Prostate gland (tissue), 2 donors: ENCODE measurements around the gene AKT1S1. TPM values are rescaled to one million over a fixed set of nuclear protein-coding genes. Genes with fewer than 3 reads are reported as not detected.

ENCODE experiments used
- DNase-seq: peaks from one replicate; pipeline ENCODE4 v3.0.0-alpha.2; 2019; ENCODE audit warnings: low spot score
- H3K27ac ChIP-seq, 2 donors: fragments of 200-600 bp; sonication (generic); 2 replicates each; pipeline ENCODE4 v1.5.1; 2017 to 2019
- H3K27me3 ChIP-seq: fragments of 200-600 bp; sonication (generic); replicated peaks from 2 replicates; pipeline ENCODE4 v1.5.1; 2019; ENCODE audit not compliant: insufficient read depth
- H3K36me3 ChIP-seq, 2 donors: fragments of 200-600 bp; sonication (generic); 1 replicate in 1 of 2; 2 replicates in 1 of 2; pipeline versions ENCODE4 v1.5.1 to v1.8.1; 2017 to 2019
- H3K4me1 ChIP-seq: fragments of 200-600 bp; sonication (generic); replicated peaks from 2 replicates; pipeline ENCODE4 v1.5.1; 2019
- H3K4me3 ChIP-seq, 2 donors: fragments of 200-600 bp; sonication (generic); 2 replicates each; pipeline ENCODE4 v1.5.1; 2017 to 2019
- H3K9me3 ChIP-seq: fragments of 200-600 bp; sonication (generic); 2 replicates; pipeline ENCODE4 v1.5.1; 2017
- CTCF ChIP-seq, 4 experiments: fragments of 200-600 bp in 2 of 4; fragments of 450-650 bp in 2 of 4; sonication (generic) in 2 of 4; IDR thresholded peaks; 1 replicate in 3 of 4; 2 replicates in 1 of 4; pipeline ENCODE4 v1.5.1; 2016 to 2019; ENCODE audit warnings: antibody characterized with exemption in 4 of 4, mild to moderate bottlenecking in 2 of 4, moderate library complexity in 2 of 4
- POLR2A ChIP-seq: fragments of 450-650 bp; IDR thresholded peaks from one replicate; pipeline ENCODE4 v1.6.1; 2016; ENCODE audit warnings: antibody characterized with exemption, mild to moderate bottlenecking
- POLR2AphosphoS5 ChIP-seq: sonication (generic); formaldehyde crosslinking; IDR thresholded peaks from one replicate; pipeline ENCODE4 v1.6.1; 2017; ENCODE audit warnings: antibody characterized with exemption
- WGBS: methylation state at CpG from one replicate; pipeline ENCODE4 v1.1.5; 2018; 5-methylcytosine and 5-hydroxymethylcytosine counted together
- intact Hi-C: fragments of 100-400 bp; cut with DNase I; formaldehyde crosslinking; loops from one replicate; pipeline ENCODE4 v1.14.2; 2022
- total RNA-seq, 2 donors: library from RNA; depleted of rRNA; stranded (reverse); fragments of >200 nt; gene quantifications; one replicate each; pipeline ENCODE4 v1.1.0, GENCODE V29; 2016

AKT1S1 gene
- total RNA-seq, 2 donors from 2014 or later: 27.6 to 30.2 TPM

- no peaks in the 10 kb centered on the region for H3K27me3 ChIP-seq
- no peaks in the 10 kb centered on the region for H3K36me3 ChIP-seq
- intact Hi-C loops: no loop called here
- H3K4me3 ChIP-seq: no peak overlapping the region
- peak; percentile 37 for DNase-seq
- no peak overlapping the region for H3K27ac ChIP-seq
- no peaks in the 10 kb centered on the region for H3K4me1 ChIP-seq
- H3K9me3 ChIP-seq: no peaks in the 10 kb centered on the region
- 55% methylated on average over 21 of the region's 21 CpGs for WGBS
- TF ChIP-seq POLR2A: no peak
- TF ChIP-seq POLR2AphosphoS5: peak; percentile 19
- TF ChIP-seq CTCF (IDR thresholded peaks at IDR 0.05): peak in 1 of 4 experiments; percentile 42
Measured at GRCh38 chr19:49916839-49917733, 39.9 kb upstream of the AKT1S1 start.

- intact Hi-C loops: no loop called here
- WGBS: 95% methylated on average over 6 of the region's 6 CpGs
Measured at GRCh38 chr19:49915271-49915670, 38.1 kb upstream of the AKT1S1 start.

DNA sequence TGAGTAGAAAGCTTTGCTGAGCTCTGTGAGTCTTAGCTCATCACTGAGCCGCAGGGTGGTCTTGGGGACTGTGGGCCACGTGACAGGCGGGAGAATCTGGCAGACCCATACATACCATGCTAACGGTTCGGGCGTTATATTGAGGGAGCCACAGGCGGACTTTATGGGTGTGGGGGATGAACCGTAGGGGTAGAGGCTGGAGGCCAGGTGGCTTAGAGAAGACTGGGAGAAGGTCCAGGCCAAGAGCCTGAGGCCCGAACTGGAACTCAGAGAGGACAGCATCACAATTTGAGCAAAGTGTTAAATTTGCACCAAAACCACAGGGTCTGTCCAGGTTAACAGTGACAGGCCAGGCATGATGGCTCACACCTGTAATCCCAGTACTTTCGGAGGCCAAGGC is 36.6 kb upstream of the AKT1S1 start:
- no peaks in the 10 kb centered on the region for H3K27me3 ChIP-seq
- H3K27ac ChIP-seq: no peak overlapping the region
- no peaks in the 10 kb centered on the region for H3K36me3 ChIP-seq
- TF ChIP-seq POLR2AphosphoS5: no peak
- TF ChIP-seq CTCF (IDR thresholded peaks at IDR 0.05): no peak
- TF ChIP-seq POLR2A: no peak
- H3K4me1 ChIP-seq: no peaks in the 10 kb centered on the region
- intact Hi-C loops: no loop called here
- H3K9me3 ChIP-seq: no peaks in the 10 kb centered on the region
- H3K4me3 ChIP-seq: no peak overlapping the region
- 79% methylated on average over 10 of the region's 10 CpGs for WGBS
- no peak for DNase-seq

More at GRCh38 chr19:49915271-49915670, 38.1 kb upstream of the AKT1S1 start:
- no peak for DNase-seq
- TF ChIP-seq POLR2AphosphoS5: no peak
- no peak for TF ChIP-seq CTCF (IDR thresholded peaks at IDR 0.05)
- no peak for TF ChIP-seq POLR2A
- no peaks in the 10 kb centered on the region for H3K4me1 ChIP-seq
- H3K27ac ChIP-seq: no peak overlapping the region
- no peak overlapping the region for H3K4me3 ChIP-seq
- H3K36me3 ChIP-seq: no peaks in the 10 kb centered on the region
- H3K9me3 ChIP-seq: no peaks in the 10 kb centered on the region
- H3K27me3 ChIP-seq: no peaks in the 10 kb centered on the region

GRCh38 chr19:49912965-49913685 is 36.0 kb upstream of the AKT1S1 start:
- Histone ChIP-seq H3K9me3 (no peaks in the 10 kb centered on the region), H3K36me3 (no peaks in the 10 kb centered on the region), H3K4me1 (no peaks in the 10 kb centered on the region), H3K4me3 (no peak overlapping the region), H3K27me3 (no peaks in the 10 kb centered on the region), H3K27ac (no peak overlapping the region)
- 82% methylated on average over 21 of the region's 21 CpGs for WGBS
- TF ChIP-seq POLR2A: no peak
- no peak for TF ChIP-seq POLR2AphosphoS5
- no peak for TF ChIP-seq CTCF (IDR thresholded peaks at IDR 0.05)
- intact Hi-C loops: no loop called here
- DNase-seq: no peak
